KOPT-K1 (cell line): Measurements from ENCODE around the gene CAT.

Source experiments
- H3K27ac ChIP-seq: fragments of 200-600 bp; sonication (generic); 2 replicates; pipeline ENCODE4 v1.5.1; 2016; ENCODE audit warnings: antibody characterized with exemption, mild to moderate bottlenecking, low read depth, low read length; ENCODE audit not compliant: poor library complexity, severe bottlenecking
- H3K36me3 ChIP-seq: fragments of 200-600 bp; sonication (generic); 2 replicates; pipeline ENCODE4 v1.5.1; 2017; ENCODE audit warnings: antibody characterized with exemption, mild to moderate bottlenecking, low read length, moderate library complexity; ENCODE audit not compliant: insufficient read depth
- H3K9me3 ChIP-seq: fragments of 200-600 bp; sonication (generic); 2 replicates; pipeline ENCODE4 v1.5.1; 2017; ENCODE audit warnings: antibody characterized with exemption, low read length, mild to moderate bottlenecking; ENCODE audit not compliant: insufficient read depth, poor library complexity, severe bottlenecking

Gene CAT

DNA sequence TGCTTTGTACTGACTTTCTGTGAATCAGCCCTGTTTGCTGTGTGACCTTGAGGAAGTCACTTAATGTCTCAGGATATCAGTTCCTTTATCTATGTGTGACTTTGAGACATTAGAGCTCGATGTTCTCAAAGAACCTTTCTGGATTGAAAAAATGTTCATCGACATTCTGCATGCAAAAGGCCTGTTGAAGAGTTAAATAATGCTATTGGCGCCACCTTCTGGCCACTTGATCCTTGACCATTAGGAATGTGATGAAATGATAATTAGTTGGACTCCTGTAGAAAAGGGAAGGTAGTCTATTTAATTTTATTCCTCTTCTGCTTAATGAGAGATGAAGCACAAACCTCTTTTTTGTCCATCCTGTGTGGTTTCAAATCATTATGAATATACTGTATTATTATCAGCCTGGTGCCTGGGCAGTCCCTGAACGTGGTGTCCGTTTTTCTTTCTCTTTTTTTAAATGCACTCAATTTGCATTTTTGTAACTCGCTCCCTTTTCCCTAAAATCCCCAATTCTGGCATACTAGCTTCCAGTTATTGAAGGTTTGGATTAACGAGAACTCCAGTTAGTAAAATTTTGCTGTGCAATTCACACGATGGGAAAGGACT, 54.2 kb downstream of the CAT start:
- Histone ChIP-seq H3K9me3 (no peaks in the 10 kb centered on the region), H3K27ac (no peak overlapping the region), H3K36me3 (no peaks in the 10 kb centered on the region)

DNA sequence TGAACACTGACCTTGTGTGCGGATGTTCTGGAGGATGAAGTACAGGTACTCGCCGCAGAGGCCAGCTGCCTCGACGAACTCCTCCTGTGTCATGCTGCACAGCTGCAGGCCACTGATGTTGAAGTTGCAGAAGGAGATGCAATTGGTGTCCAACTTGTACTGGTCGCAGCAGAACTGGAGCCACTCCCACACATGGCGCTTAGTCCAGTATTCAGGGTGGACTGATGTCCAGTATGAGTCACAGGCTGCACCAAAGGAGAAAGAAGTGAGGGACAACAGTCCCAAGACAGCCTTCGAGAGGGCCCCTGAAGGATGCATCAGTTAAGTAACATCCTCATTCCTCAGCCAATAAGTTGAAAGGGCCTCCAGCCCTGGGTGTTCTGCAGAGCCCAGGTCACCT, 54.7 kb downstream of the CAT start:
- Histone ChIP-seq H3K9me3 (no peaks in the 10 kb centered on the region), H3K27ac (no peak overlapping the region), H3K36me3 (no peaks in the 10 kb centered on the region)

DNA sequence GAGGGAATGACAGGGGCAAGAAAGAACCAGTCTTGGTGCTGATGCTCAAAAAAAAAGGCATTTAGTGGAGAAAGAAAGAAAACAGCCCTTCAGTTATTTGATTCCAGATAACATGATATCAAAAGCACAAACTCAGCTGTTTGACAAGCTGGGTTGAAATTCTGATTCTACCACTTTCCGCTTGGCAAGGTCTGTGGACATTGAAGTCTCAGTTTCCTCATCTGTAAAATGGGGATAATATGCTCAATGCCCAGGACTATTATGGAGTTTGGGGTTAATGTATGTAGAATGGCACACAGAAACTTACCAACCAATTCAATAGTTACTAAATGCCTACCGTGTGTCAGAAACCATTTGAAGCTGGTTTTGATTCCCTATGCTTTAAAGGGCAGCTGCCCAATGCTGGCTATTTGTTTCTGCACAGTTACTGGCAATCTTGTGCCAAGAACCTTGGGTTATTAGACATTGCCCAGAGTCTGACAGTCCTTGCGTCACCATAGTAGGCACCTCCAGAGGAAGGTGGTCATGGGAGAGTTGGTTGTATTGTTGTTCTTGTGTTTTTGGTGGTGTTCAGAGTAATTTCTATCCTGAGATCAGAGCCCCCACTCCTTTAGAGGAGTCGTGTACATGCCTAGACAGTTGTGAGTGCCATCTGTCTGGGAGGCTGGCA, 55.3 kb downstream of the CAT start:
- Histone ChIP-seq H3K36me3 (no peaks in the 10 kb centered on the region), H3K9me3 (no peaks in the 10 kb centered on the region), H3K27ac (no peak overlapping the region)

DNA sequence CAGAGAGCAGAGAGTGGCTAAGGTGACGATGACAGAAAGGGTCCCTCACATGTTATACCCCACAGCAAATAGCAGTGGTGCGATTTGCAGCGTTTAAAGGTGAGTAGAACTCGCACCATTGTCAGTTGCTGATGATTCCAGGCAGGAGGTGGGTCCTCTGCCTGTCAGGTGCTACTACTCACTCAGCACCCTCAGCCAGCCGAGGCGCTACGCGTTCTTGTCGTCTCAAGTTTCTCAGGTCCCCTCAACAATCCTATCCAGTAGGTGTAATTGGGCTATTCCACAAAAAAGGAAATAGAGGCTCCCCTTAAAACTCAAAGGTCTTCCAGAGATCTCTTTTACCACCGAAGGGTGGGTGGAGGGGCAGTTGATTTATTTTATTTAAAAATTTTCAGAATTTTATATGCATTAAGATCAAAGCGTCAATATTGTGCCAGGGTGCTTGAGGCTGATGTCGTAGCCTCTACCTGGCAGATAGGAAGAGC, 56.5 kb downstream of the CAT start:
- Histone ChIP-seq H3K9me3 (no peaks in the 10 kb centered on the region), H3K27ac (no peak overlapping the region), H3K36me3 (no peaks in the 10 kb centered on the region)

DNA sequence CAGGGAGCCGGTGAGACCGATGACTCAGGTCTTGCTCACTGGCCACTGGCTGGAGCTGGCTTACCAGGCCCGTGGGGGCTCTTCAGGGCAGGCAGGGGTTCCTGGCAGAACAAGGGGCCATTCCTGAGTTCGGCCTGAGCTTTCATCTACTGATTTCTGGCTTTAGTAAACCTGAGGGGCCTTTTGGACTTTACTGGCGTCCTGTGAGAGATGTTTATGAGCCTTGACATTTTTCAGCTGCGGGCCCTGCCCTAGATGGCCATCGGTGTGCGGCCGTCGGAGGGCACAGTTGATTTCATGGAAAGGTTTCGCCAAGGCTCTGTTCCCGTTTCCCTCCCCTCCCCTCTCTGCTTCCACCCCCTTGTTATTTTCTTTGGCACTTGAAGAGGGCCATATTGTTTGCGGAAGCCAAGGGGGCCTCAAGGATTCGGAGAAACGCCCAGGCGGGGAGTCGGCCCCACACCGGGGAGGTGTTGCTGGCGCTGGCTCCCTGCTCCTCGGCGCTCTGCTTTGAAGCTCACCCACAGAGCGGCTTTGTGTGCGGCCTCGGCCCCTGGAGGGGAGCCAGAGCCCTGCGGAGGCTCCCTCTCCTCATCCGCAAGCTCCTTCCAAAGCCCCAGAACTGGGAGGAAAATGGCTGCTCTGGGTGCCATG, 57.1 kb downstream of the CAT start:
- no peaks in the 10 kb centered on the region for H3K9me3 ChIP-seq
- no peaks in the 10 kb centered on the region for H3K36me3 ChIP-seq
- no peak overlapping the region for H3K27ac ChIP-seq

DNA sequence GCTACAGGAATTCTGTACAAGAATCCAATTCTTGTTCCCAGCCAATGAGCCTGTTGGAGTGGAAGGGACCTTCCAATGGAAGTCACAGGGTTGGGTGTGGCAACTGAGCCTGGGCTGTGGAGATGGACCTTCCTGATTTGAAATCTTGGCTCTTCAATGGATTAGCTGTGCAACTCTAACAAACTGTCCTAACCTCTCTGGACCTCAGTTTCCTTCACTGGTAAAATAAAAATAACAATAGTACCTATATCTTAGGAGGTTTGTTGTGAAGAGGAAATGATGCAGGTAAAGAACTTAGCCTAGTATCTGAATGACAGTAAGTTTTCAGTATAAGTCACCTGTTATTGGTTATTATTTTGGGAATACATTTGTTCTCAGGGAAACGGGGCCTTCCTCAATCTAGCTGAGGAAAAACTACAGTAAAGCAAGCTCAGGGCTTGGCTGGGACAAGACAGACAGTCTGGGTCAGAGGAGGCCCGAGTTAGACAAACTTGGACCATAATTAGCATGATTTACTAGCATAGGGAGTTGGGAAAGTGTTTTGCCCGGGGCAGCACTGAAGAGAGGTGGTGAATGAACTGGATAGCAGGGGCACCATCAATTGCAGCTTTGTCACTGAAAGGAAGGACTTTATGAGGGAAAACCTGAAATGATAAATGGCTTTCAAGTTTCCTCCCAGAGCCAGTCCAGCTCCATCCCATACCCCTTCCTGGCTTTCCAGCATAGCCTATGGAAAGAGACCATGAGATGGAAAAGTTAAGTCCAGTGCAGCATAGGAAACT, 61.2 kb downstream of the CAT start:
- Histone ChIP-seq H3K36me3 (no peaks in the 10 kb centered on the region), H3K9me3 (no peaks in the 10 kb centered on the region), H3K27ac (no peak overlapping the region)

DNA sequence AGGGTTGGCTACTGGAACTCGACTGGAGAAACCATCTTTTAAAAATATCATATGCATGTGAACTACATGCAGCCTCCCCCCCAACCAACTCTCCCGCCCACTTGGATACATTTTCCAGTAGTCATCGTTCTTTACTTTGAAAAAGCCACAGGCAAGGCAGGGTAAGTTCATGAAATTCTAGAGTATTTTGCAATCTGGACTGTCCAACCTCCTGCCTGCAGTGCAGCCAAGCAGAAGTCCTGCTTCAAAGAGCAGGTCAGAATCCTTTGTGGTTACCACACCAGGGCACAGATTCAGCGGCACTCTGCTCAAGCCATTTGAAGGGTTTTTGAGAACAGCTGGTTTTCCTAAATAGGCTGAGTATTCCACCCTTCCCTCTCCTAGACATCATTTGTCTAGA, 62.8 kb downstream of the CAT start:
- Histone ChIP-seq H3K9me3 (no peaks in the 10 kb centered on the region), H3K27ac (no peak overlapping the region), H3K36me3 (no peaks in the 10 kb centered on the region)

DNA sequence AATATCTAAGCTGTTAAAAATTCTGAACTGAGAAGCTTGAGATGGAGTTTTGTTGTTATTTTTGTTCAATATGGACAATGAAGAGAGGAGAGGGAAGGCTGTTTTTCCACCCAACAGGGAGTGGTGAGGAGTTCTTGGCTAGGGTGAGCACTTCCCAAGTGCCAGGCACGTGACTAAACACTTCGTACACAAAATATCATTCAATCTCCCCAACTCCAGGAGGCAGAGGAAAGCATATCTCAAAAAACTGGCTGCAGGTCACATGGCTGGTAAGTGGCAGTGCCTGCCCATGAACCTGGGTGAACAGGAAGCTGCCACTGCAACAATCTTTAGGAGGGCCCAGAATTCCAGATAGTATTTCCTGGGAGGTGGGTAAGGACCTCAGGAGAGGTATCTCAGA, 63.2 kb downstream of the CAT start:
- Histone ChIP-seq H3K27ac (no peak overlapping the region), H3K36me3 (no peaks in the 10 kb centered on the region), H3K9me3 (no peaks in the 10 kb centered on the region)

DNA sequence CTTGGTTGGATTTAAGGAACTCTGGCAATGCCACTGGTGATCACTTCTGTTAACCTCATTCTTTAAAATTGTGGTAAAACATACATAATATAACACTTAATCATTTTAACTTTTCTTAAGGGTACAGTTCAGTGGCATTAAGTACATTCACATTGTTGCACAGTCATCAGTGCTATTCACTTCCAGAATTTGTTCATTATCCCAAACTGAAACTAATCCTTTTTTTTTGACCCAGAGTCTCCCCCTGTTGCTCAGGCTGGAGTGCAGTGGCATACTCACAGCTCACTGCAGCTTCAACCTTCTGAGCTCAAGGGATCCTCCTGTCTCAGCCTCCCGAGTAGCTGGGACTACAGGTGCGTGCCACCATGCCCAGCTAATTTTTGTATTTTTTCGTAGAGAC, 64.2 kb downstream of the CAT start:
- no peaks in the 10 kb centered on the region for H3K36me3 ChIP-seq
- H3K9me3 ChIP-seq = no peaks in the 10 kb centered on the region
- H3K27ac ChIP-seq = no peak overlapping the region

DNA sequence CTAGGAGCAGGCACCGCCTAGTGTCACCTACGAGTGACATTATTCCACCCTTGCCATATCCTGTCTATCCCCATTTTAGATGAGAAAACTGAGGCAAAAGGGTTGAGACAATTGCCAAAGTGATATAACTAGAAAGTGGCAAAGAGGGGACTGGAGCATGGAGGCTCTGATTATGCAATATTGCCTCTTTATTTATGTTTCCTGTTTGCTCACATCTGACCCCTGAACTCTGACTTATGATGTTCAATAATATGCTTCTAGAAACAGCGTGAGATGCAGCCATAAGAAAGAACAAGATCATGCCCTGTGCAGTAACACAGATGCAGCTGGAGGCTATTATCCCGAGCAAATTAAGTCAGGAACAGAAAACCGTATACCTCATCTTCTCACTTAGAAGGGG, 67.1 kb downstream of the CAT start:
- Histone ChIP-seq H3K9me3 (no peaks in the 10 kb centered on the region), H3K27ac (no peak overlapping the region), H3K36me3 (no peaks in the 10 kb centered on the region)

DNA sequence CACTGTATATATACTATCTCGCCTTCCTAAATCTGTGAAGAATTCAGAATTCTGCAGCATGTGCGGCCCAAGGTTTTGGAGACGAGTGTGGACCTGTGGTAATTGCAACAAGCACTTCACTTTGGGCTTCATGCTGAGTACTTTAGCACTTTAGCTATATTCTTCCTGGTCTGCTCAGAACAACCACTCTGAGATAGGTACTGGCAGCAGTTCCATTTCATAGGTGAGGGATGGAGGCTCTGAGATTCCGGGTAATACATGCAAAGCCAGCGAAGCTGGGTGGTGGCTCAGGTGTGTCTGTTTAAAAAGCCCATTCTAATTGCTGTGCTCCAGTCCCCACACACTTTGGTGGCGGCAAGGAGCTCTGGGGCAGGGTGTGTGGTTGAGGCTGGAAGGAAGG, 68.4 kb downstream of the CAT start:
- Histone ChIP-seq H3K27ac (no peak overlapping the region), H3K36me3 (no peaks in the 10 kb centered on the region), H3K9me3 (no peaks in the 10 kb centered on the region)

DNA sequence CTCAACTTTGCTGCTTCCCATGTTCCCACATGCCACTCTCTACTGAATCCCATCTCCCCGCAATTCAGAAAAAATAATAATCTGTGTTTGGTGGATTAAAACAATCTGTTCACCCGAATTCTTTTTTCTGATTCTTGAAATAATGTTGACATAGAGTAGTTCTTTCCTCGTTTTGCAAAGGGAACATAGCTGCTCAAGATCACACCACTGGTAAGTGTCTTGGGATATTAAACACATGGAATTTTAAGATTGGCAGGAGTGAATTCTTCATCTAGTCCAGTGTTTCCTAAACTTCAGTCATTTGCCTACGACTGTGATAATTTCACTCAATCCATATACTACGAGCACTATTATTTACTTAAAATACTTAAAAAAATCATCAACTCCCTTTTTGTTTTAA, 68.9 kb downstream of the CAT start:
- Histone ChIP-seq H3K9me3 (no peaks in the 10 kb centered on the region), H3K27ac (no peak overlapping the region), H3K36me3 (no peaks in the 10 kb centered on the region)

DNA sequence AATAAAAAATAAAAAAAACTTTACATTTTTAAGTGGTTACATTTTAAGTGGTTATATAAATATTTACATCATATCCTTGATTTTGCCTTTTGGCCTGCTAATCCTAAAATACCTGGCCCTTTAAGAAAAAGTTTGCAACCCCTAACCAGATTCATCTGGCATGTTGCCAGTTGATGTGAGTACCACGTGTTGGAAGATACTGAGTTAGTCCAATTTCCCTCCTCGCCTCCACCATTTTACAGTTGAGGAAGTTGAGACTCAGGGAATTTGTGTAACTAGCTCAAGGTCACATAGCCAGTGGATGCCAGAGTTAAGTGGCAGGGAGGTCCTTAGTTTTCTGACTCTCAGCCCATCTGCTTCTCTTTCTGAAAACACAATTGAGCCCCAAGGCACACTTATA, 69.8 kb downstream of the CAT start:
- H3K27ac ChIP-seq = no peak overlapping the region
- H3K9me3 ChIP-seq = no peaks in the 10 kb centered on the region
- H3K36me3 ChIP-seq = no peaks in the 10 kb centered on the region

DNA sequence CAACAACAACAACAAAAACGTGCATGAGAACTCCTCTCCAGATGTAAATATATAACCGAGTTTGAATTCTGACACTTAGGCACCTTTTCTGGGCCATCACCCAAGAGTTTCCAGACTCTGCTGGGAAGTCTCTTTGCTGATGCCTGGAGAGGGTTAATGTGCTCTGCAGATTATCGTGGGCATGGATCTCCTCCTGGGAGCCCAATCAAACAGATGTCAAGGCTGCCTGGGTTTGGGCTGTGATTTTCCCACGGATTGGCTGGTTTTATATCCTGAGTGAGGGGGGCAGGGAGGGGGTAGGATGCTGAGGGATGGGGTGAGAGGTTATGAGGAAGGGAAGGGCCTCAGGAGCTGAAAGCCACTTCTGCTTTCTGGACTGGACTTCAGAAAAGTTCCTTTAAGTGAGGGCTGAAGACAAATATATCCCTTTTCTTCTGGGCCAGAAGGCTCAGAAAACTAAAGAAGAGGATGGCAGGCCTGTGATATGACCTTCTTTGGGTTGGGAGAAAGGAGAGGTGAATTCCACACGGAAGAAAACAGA, 70.7 kb downstream of the CAT start:
- H3K27ac ChIP-seq = no peak overlapping the region
- no peaks in the 10 kb centered on the region for H3K9me3 ChIP-seq
- H3K36me3 ChIP-seq = no peaks in the 10 kb centered on the region

DNA sequence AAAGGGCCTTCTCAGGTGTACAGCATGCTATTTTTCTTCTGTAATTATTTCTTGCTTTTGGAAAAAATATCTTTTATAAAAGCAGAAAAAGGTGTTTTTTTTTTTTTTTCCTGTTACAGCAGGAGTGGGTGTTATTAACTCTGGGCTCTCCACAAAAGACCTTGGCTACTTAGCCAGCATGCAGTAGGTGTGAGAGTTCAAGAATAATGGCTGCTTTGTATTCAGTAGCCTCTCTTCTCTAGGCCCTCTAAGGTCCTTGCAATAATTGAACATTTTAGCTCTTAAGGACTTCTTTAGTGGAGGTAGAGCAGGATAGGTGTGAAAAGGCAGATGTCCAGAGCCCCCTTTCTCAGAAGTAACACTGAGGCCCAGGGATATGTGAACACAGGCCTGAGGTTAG, 71.5 kb downstream of the CAT start:
- Histone ChIP-seq H3K27ac (no peak overlapping the region), H3K36me3 (no peaks in the 10 kb centered on the region), H3K9me3 (no peaks in the 10 kb centered on the region)
